Transverse colon (tissue), 4 donors: ENCODE measurements around the gene ZNRF4.

Source experiments
- EP300 ChIP-seq: sonication (generic); formaldehyde crosslinking; IDR thresholded peaks from one replicate; pipeline ENCODE4 v1.6.1; 2017; ENCODE audit warnings: antibody characterized with exemption, low read depth
- POLR2A ChIP-seq: fragments of 450-650 bp; IDR thresholded peaks from one replicate; pipeline ENCODE4 v1.6.1; 2016; ENCODE audit warnings: antibody characterized with exemption, mild to moderate bottlenecking, moderate library complexity
- POLR2AphosphoS5 ChIP-seq, 3 donors: sonication (generic); formaldehyde crosslinking; IDR thresholded peaks; one replicate each; pipeline ENCODE4 v1.6.1; 2016; ENCODE audit warnings: antibody characterized with exemption in 3 of 3
- TF ChIP-seq, protein P1 (sequence below), 5 experiments: fragments of 200-600 bp in 3 of 5; fragments of 450-650 bp in 2 of 5; sonication (generic) in 3 of 5; IDR thresholded peaks; 1 replicate in 2 of 5; 2 replicates in 3 of 5; pipeline ENCODE4 v1.5.1; 2016 to 2017; ENCODE audit warnings: antibody characterized with exemption in 5 of 5, inconsistent platforms in 3 of 5, mild to moderate bottlenecking in 2 of 5, moderate library complexity in 1 of 5

DNA sequence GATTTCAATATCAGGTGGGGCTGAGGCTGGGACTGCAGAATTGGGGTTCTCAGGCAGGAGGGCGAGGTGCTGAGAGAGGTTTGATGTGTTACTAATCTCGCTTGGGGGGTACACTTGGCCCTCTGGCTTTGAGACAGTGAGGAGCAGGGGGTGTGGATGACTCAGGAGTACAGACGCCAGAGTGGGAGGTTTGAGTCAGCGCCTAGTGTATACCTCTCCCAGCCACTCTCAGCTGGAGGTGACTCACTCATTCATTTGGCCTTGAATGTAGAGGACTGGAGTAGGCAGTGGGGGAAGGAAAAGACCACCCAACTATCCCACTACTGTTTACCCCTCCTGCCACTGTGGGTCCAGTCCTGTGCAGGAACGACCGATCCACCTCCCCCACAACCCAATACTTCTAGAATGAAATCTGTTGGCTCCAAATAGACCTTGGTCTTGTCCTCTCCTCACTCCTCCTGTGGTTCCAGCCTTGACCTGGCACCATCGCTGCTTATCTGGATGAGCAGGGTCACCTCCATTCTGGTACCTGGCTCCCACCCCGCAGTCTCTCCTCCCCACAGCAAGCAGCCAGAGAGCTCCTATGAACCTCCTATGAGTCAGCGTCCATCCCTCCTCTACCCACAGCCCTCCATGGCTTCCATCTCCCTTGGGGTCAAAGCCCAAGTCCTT lies 20.1 kb upstream of the ZNRF4 start:
- TF ChIP-seq, protein P1, sequence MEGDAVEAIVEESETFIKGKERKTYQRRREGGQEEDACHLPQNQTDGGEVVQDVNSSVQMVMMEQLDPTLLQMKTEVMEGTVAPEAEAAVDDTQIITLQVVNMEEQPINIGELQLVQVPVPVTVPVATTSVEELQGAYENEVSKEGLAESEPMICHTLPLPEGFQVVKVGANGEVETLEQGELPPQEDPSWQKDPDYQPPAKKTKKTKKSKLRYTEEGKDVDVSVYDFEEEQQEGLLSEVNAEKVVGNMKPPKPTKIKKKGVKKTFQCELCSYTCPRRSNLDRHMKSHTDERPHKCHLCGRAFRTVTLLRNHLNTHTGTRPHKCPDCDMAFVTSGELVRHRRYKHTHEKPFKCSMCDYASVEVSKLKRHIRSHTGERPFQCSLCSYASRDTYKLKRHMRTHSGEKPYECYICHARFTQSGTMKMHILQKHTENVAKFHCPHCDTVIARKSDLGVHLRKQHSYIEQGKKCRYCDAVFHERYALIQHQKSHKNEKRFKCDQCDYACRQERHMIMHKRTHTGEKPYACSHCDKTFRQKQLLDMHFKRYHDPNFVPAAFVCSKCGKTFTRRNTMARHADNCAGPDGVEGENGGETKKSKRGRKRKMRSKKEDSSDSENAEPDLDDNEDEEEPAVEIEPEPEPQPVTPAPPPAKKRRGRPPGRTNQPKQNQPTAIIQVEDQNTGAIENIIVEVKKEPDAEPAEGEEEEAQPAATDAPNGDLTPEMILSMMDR (IDR thresholded peaks at IDR 0.05): no peak
- no peak for TF ChIP-seq POLR2A
- no peak for TF ChIP-seq POLR2AphosphoS5 (IDR thresholded peaks at IDR 0.05)
- TF ChIP-seq EP300: no peak
